ENCODE measurements around the gene BMP2.

- TF ChIP-seq, protein P1, sequence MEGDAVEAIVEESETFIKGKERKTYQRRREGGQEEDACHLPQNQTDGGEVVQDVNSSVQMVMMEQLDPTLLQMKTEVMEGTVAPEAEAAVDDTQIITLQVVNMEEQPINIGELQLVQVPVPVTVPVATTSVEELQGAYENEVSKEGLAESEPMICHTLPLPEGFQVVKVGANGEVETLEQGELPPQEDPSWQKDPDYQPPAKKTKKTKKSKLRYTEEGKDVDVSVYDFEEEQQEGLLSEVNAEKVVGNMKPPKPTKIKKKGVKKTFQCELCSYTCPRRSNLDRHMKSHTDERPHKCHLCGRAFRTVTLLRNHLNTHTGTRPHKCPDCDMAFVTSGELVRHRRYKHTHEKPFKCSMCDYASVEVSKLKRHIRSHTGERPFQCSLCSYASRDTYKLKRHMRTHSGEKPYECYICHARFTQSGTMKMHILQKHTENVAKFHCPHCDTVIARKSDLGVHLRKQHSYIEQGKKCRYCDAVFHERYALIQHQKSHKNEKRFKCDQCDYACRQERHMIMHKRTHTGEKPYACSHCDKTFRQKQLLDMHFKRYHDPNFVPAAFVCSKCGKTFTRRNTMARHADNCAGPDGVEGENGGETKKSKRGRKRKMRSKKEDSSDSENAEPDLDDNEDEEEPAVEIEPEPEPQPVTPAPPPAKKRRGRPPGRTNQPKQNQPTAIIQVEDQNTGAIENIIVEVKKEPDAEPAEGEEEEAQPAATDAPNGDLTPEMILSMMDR (IDR thresholded peaks at IDR 0.05): no peak
- TF ChIP-seq POLR2A (IDR thresholded peaks at IDR 0.05): no peak
Measured at GRCh38 chr20:6732001-6732447, 35.5 kb upstream of the BMP2 start.

Measured in body of pancreas (tissue), 4 donors.